Ammon's horn (tissue), 1 donor: ENCODE data around the gene AVPR1A.

Experiments
- DNase-seq: peaks from one replicate; pipeline ENCODE4 v3.0.0-alpha.2; 2016; ENCODE audit warnings: low spot score

Gene AVPR1A

DNA sequence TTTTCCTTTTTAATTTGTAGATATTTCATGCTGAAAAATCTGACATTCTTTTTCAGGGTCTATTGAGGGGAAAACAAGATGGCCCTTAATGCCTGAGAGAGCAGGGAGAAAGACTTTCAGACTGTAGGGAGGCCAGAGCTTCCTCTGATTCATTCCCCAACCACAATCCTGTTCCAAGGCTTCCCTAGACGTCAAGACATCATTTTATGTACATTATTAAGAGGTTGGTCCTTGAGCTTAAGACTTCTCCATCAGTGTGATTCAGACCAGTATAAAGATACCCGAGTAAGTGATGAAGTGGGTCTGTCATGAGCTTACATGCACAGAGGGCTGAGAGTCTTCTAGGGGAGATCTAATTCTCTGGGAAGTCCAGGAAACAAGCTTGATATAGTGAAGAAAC, 57.3 kb downstream of the AVPR1A start:
- no peak for DNase-seq

DNA sequence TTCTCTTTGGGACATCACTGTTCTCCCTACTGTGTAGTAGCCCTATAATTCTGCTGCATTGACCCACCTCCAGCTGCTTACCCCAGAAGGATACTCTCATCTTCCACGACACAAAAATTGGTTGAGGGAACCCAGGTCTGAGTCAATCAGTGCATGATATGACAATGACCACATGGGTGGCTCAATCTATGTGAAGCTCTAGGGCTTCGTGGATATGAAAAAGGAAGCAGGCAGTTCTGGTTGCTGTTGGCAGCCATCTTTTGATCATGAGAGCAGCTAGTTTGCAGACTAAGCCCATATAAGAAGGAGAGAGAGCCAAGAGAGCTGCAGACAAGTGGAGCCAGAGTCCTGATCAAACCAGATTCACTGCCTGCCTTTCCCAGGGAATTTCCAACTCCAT, 57.9 kb downstream of the AVPR1A start:
- DNase-seq, result no peak
